C4-2B (cell line): ENCODE measurements around the gene IL1R1.

Experiments
- CTCF ChIP-seq: fragments of 450-650 bp; conservative IDR thresholded peaks from 2 replicates; pipeline ENCODE4 v1.5.1; 2017; ENCODE audit warnings: mild to moderate bottlenecking
- ZFX ChIP-seq: fragments of 450-650 bp; IDR thresholded peaks from 2 replicates; pipeline ENCODE4 v1.6.1; 2017

DNA sequence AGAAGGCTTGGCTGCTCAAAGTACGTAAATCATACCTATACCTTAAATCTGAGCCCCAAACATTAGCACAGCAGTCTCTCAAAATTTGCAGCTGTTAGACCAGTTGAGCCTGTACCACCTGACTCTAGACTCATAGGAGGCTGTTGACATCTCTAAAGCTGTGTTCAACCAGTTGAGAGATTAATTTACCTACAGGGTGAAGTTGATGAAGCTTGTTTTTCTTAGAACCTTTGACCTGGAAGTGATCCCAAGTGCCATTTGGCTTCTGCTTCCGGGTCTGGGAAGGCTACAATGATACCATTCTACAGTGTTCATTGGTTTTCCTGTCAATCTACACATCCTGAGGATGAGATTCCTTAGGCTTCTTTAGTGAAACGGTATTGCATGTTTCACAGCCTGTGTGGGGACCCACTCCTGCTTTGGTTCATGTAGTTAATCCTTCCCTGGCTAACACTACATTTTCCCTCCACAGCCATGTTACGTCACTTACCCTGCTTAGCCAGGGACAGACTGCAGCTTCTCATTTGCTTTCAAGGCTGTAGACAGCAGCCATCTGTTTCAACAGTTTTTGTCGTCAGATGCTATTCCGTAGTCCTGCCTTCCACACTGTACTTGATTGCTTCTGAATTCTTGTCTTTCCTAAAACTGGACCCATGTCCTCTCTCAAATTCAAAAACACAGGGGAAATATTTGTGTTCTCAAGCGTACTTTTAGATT, 39.5 kb downstream of the IL1R1 start:
- TF ChIP-seq CTCF (no peak), ZFX (no peak)
